ENCODE results near the gene TRAPPC2. TPM values are rescaled to one million over a fixed set of nuclear protein-coding genes. Genes with fewer than 3 reads are reported as not detected.

TRAPPC2 gene
- total RNA-seq, 1 experiment from 2014 or later: 11.4 TPM

DNA sequence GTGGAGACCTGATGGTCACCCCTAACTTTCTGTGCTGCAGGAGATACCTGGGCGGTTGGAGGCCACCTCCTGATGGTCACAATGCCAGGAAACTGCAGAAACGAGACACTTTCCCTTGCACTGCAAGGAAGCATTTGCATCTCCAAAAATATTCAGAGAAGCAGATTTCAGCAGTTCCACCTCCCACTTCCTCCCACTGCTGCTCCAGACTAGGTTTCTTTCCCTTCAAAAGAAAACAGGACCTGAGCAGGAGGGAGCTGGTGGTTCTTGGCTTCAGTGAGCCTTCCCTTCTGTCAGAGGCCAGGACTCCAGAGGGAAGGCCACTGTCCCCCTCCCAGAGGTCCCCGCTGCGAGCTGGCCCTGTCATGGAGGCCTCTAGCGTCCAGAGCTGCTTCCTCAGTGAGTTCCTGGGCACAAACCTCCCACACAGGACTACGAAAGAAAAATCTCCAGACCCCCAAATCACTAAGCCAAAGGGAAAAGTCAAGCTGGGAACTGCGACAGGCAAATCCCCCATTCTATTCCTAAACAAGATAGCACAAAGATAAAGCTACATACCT, 46.5 kb upstream of the TRAPPC2 start:
- H3K27ac ChIP-seq (ENCODE audit: low read length): no peak overlapping the region
- H3K9me3 ChIP-seq (ENCODE audit: control insufficient read depth, insufficient read depth, low read depth, low read length): no peaks in the 10 kb centered on the region
- DNase-seq (ENCODE audit: low read depth, low spot score): no peak
- CTCF ChIA-PET: no interaction called here
- in situ Hi-C loops (cut with HindIII; ENCODE audit: low pct_unique_long_range_greater_than_20kb, low sequenced_read_pairs): no loop called here
- no TSS peak for BruUV-seq (replicated peaks)
- no peaks in the 10 kb centered on the region for H3K4me1 ChIP-seq (ENCODE audit: control insufficient read depth, insufficient read depth, low read length)
- no peak overlapping the region for H3K4me3 ChIP-seq (ENCODE audit: low read depth in 2 of 2, low read length in 2 of 2)
- H3K36me3 ChIP-seq (ENCODE audit: control insufficient read depth, insufficient read depth, low read length): no peaks in the 10 kb centered on the region
- POLR2A ChIA-PET: no interaction called here
- no peak for TF ChIP-seq TCF7L2 (IDR thresholded peaks at IDR 0.05; ENCODE audit: low read depth, low read length)
- TF ChIP-seq, protein P1, sequence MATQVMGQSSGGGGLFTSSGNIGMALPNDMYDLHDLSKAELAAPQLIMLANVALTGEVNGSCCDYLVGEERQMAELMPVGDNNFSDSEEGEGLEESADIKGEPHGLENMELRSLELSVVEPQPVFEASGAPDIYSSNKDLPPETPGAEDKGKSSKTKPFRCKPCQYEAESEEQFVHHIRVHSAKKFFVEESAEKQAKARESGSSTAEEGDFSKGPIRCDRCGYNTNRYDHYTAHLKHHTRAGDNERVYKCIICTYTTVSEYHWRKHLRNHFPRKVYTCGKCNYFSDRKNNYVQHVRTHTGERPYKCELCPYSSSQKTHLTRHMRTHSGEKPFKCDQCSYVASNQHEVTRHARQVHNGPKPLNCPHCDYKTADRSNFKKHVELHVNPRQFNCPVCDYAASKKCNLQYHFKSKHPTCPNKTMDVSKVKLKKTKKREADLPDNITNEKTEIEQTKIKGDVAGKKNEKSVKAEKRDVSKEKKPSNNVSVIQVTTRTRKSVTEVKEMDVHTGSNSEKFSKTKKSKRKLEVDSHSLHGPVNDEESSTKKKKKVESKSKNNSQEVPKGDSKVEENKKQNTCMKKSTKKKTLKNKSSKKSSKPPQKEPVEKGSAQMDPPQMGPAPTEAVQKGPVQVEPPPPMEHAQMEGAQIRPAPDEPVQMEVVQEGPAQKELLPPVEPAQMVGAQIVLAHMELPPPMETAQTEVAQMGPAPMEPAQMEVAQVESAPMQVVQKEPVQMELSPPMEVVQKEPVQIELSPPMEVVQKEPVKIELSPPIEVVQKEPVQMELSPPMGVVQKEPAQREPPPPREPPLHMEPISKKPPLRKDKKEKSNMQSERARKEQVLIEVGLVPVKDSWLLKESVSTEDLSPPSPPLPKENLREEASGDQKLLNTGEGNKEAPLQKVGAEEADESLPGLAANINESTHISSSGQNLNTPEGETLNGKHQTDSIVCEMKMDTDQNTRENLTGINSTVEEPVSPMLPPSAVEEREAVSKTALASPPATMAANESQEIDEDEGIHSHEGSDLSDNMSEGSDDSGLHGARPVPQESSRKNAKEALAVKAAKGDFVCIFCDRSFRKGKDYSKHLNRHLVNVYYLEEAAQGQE (IDR thresholded peaks at IDR 0.05; ENCODE audit: insufficient read depth in 1 of 2, low read depth in 2 of 2, low read length in 1 of 2): no peak
- TF ChIP-seq, protein P2, sequence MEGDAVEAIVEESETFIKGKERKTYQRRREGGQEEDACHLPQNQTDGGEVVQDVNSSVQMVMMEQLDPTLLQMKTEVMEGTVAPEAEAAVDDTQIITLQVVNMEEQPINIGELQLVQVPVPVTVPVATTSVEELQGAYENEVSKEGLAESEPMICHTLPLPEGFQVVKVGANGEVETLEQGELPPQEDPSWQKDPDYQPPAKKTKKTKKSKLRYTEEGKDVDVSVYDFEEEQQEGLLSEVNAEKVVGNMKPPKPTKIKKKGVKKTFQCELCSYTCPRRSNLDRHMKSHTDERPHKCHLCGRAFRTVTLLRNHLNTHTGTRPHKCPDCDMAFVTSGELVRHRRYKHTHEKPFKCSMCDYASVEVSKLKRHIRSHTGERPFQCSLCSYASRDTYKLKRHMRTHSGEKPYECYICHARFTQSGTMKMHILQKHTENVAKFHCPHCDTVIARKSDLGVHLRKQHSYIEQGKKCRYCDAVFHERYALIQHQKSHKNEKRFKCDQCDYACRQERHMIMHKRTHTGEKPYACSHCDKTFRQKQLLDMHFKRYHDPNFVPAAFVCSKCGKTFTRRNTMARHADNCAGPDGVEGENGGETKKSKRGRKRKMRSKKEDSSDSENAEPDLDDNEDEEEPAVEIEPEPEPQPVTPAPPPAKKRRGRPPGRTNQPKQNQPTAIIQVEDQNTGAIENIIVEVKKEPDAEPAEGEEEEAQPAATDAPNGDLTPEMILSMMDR (IDR thresholded peaks at IDR 0.05): no peak
- no peaks in the 10 kb centered on the region for H3K27me3 ChIP-seq (ENCODE audit: control insufficient read depth, insufficient read depth, low read length)
- no peak for ATAC-seq
- intact Hi-C loops (cut with micrococcal nuclease; ENCODE audit: unreplicated experiment): no loop called here

GRCh38 chrX:13778916-13779315, 44.5 kb upstream of the TRAPPC2 start:
- TF ChIP-seq, protein P1 (IDR thresholded peaks at IDR 0.05; ENCODE audit: insufficient read depth in 1 of 2, low read depth in 2 of 2, low read length in 1 of 2): no peak
- TF ChIP-seq TCF7L2 (IDR thresholded peaks at IDR 0.05; ENCODE audit: low read depth, low read length): no peak
- Histone ChIP-seq H3K9me3 (ENCODE audit: control insufficient read depth, insufficient read depth, low read depth, low read length) (no peaks in the 10 kb centered on the region), H3K27ac (ENCODE audit: low read length) (no peak overlapping the region), H3K4me3 (ENCODE audit: low read depth in 2 of 2, low read length in 2 of 2) (no peak overlapping the region), H3K4me1 (ENCODE audit: control insufficient read depth, insufficient read depth, low read length) (no peaks in the 10 kb centered on the region), H3K27me3 (ENCODE audit: control insufficient read depth, insufficient read depth, low read length) (no peaks in the 10 kb centered on the region), H3K36me3 (ENCODE audit: control insufficient read depth, insufficient read depth, low read length) (no peaks in the 10 kb centered on the region; the same call in 1 of the 2 replicates)
- in situ Hi-C loops (cut with HindIII; ENCODE audit: low pct_unique_long_range_greater_than_20kb, low sequenced_read_pairs): no loop called here
- intact Hi-C loops (cut with micrococcal nuclease; ENCODE audit: unreplicated experiment): no loop called here
- BruUV-seq (replicated peaks): no TSS peak
- ATAC-seq (no peak), DNase-seq (ENCODE audit: low read depth, low spot score) (no peak)
- ChIA-PET POLR2A (no interaction called here), CTCF (no interaction called here)

All from Panc1 (cell line).